HG03521 (cell line): ENCODE data around the gene KMT5B.

ENCODE experiments used
- ATAC-seq: cut with Tn5 transposase; IDR thresholded peaks from one replicate; pipeline ENCODE4 v1.9.1; 2021; ENCODE audit warnings: mild to moderate bottlenecking, moderate library complexity; ENCODE audit not compliant: unreplicated experiment

KMT5B gene

GRCh38 chr11:68121067-68121899, 91.8 kb downstream of the KMT5B start, which contains the start of gene CHKA:
Gene CHKA (minus strand): TSS chr11:68121388. CDS start chr11:68121177, 211 bp downstream.
- peak; percentile 82 for ATAC-seq

- peak; percentile 24 for ATAC-seq
Measured at GRCh38 chr11:68120273-68121066, 92.6 kb downstream of the KMT5B start.

GRCh38 chr11:68118706-68119448, 94.2 kb downstream of the KMT5B start:
- ATAC-seq = no peak

GRCh38 chr11:68117853-68118470, 95.1 kb downstream of the KMT5B start:
- no peak for ATAC-seq

GRCh38 chr11:68116974-68117373, 96.1 kb downstream of the KMT5B start:
- no peak for ATAC-seq

- ATAC-seq = no peak
Measured at GRCh38 chr11:68116126-68116525, 97.0 kb downstream of the KMT5B start.

- no peak for ATAC-seq
Measured at GRCh38 chr11:68115285-68115684, 97.8 kb downstream of the KMT5B start.

GRCh38 chr11:68113986-68114385, 99.1 kb downstream of the KMT5B start:
- no peak for ATAC-seq

- no peak for ATAC-seq
Measured at GRCh38 chr11:68107689-68108088, 105.4 kb downstream of the KMT5B start.

- no peak for ATAC-seq
Measured at GRCh38 chr11:68106165-68106940, 106.7 kb downstream of the KMT5B start.
